A204.1 (cell line): ENCODE results near the gene GPR65.

ENCODE experiments used
- FAIRE-seq: peaks from 2 replicates; lab custom pipeline; 2012; peaks lifted over from hg19 to GRCh38; lab: Jason Lieb, UNC

Gene GPR65

DNA sequence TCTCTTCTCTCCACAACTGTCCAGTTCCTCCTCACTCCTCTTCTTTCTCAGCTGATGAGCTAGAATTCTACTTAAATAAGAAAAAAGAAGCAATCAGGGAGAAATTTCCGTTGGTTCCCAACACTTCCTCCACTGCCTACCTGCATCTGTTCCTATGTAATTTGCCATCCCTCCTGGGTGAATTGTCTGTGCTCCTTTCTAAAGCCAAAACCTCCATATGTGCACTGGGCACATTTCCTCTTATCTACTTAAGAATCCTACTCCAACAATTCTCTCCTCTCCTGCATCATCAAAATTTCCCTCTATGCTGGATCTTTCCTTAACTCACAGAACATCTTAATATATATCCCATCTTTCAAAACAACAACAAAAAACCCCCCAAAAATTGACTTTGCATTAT is 35.2 kb downstream of the GPR65 start:
- no peak for FAIRE-seq

- no peak for FAIRE-seq
Measured at GRCh38 chr14:88043529-88044443, 38.9 kb downstream of the GPR65 start.

DNA sequence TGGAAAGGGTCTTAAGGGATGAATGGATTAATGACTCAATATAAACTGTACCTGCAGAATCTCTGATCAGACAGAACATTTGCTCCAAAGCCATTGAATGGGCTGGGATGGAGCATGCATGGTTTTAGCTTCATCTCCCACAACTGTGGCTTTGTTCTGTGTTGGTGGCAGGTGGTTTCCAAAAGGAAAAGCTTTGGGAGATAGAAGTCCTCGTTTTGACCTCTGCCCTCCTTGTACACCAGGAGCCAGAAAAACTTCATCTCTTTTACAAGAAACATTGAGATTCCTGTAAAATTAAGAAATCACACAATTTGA is 39.5 kb downstream of the GPR65 start:
- no peak for FAIRE-seq

- FAIRE-seq: no peak
Measured at GRCh38 chr14:88044776-88045446, 40.0 kb downstream of the GPR65 start.

DNA sequence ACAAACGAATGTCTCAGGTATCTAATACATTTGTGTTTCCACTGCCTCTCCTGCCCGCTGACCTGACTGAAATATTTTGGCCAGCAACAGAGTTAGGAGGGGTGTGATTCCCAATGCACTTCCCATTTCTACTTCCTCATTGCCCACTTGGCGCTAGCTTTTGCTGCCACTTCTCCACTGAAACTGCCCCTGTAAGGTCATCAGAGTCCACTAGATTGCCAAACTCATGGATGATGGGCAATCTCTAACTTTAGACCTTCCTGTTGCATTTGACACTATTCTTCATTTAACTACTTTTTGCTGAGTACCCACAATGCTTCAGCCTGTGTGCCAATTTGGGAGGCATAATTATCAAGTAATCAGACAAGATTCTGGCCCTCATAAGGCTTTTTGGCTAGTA is 40.8 kb downstream of the GPR65 start:
- no peak for FAIRE-seq

DNA sequence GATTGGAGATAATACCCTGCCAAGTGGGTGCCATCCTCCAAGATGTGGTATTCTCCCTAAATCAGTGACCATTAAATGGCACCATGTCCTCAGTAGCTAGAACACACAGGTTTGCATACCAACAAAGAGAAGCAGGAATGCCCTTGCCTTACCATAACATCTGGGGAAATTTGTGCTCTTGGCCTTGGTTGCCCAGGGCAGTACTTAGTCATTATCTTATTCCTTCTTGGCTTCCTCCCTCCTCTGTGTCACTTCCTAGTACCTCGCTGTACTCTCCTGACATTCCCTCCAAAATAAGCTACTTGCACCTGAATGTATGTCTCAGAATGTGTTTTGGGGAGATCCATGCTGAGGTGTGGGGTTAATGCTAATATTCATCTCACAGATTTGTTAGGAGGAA is 43.4 kb downstream of the GPR65 start:
- no peak for FAIRE-seq

DNA sequence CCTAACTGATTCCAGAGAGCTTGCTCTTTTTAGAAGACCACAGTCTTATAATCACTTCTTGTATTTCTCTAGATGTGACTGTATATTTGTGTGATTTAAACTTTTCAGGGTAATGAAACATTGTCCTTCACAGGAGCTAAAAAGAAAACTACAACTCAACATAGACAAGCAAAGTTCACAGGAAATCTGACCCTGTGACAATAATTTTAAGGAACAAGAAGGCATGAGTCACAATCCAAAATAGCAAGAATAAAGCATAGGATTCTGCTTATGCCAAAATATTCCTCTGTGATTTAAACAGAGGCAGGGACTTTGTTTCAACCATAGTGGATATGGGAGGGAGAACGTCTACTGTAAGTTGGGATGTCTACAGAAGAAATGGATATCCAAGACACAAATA is 44.3 kb downstream of the GPR65 start:
- no peak for FAIRE-seq

- FAIRE-seq: no peak
Measured at GRCh38 chr14:88049936-88050335, 45.0 kb downstream of the GPR65 start.

- no peak for FAIRE-seq
Measured at GRCh38 chr14:88060576-88060975, 55.6 kb downstream of the GPR65 start.

- no peak for FAIRE-seq
Measured at GRCh38 chr14:88063811-88064210, 58.9 kb downstream of the GPR65 start.
